ENCODE results near the gene SYNC. TPM values are rescaled to one million over a fixed set of nuclear protein-coding genes. Genes with fewer than 3 reads are reported as not detected.
"Not testable (repeated sequence)": the region's sequence is repeated elsewhere in the genome, so short reads cannot be mapped to it uniquely, and the experiment has no call there.

Gene SYNC
- total and polyA plus RNA-seq, 2 of the 8 experiments (the other 6 are each of a cell fraction or from before 2014, with no cell fraction given): 0.06 to 0.17 TPM

DNA sequence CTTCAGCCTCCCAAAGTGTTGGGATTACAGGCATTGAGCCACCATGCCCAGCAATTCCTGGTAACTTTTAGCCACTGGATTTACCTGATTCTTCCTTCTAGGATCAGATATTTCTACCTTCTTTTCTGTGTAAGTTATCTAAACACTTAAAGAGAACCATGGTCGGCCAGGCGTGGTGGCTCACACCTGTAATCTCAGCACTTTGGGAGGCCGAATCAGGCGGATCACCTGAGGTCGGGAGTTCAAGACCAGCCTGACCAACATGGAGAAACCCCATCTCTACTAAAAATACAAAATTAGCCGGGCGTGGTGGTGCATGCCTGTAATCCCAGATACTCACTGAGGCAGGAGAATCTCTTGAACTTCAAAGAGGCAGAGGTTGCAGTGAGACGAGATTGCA lies 5.6 kb downstream of the SYNC start:
- H3K4me2 ChIP-seq (ENCODE audit: insufficient read depth in 1 of 2, low read depth in 2 of 2, low read length in 2 of 2); H3K14ac ChIP-seq (ENCODE audit: insufficient read length); H3K23me2 ChIP-seq (ENCODE audit: low read depth, low read length); H3K27ac ChIP-seq (ENCODE audit: low read depth, low read length); H2BK20ac ChIP-seq (ENCODE audit: low read length); H2AFZ ChIP-seq (ENCODE audit: low read length); H3K79me2 ChIP-seq (ENCODE audit: control insufficient read depth in 1 of 2, insufficient read depth in 2 of 2, low read length in 2 of 2); H3K4me3 ChIP-seq (ENCODE audit: extremely low read depth in 1 of 4, insufficient read depth in 2 of 4, low read depth in 3 of 4, low read length in 4 of 4); H2BK15ac ChIP-seq (ENCODE audit: low read length); H3K79me1 ChIP-seq (ENCODE audit: low read depth, low read length); H4K20me1 ChIP-seq (replicated peaks in 1 of 2; ENCODE audit: control insufficient read depth in 1 of 2, insufficient read depth in 2 of 2, low read length in 2 of 2); H3K27me3 ChIP-seq (replicated peaks in 1 of 4; ENCODE audit: control insufficient read depth in 3 of 4, extremely low read depth in 1 of 4, insufficient read depth in 3 of 4, low read length in 3 of 4); H3K9ac ChIP-seq (replicated peaks in 1 of 4; ENCODE audit: extremely low read depth in 1 of 4, low read depth in 3 of 4, low read length in 3 of 4); H4K8ac ChIP-seq (ENCODE audit: extremely low read depth, insufficient read depth, low read length); H3K4me1 ChIP-seq (replicated peaks in 1 of 4; ENCODE audit: control insufficient read depth in 3 of 4, insufficient read depth in 4 of 4, low read length in 3 of 4); H3K4ac ChIP-seq (replicated peaks; ENCODE audit: insufficient read length, low read depth, low read length); H3K56ac ChIP-seq (replicated peaks; ENCODE audit: insufficient read length, low read depth, low read length); H3K36me3 ChIP-seq (ENCODE audit: control insufficient read depth in 2 of 4, insufficient read depth in 4 of 4, low read length in 3 of 4); H4K91ac ChIP-seq (replicated peaks; ENCODE audit: insufficient read length, low read length); H3K9me3 ChIP-seq (ENCODE audit: insufficient read depth in 2 of 2, low read depth in 1 of 2, low read length in 1 of 2); FAIRE-seq; H3K18ac ChIP-seq (ENCODE audit: extremely low read depth, low read length); H3K23ac ChIP-seq (ENCODE audit: insufficient read length); H4K5ac ChIP-seq (ENCODE audit: insufficient read length, low read depth, low read length); DNase-seq (ENCODE audit: low read depth in 1 of 2, low spot score in 2 of 2); H2BK120ac ChIP-seq (replicated peaks; ENCODE audit: low read depth, low read length); H2AK5ac ChIP-seq (ENCODE audit: low read depth, low read length); H2BK12ac ChIP-seq (ENCODE audit: low read depth, low read length); H2BK5ac ChIP-seq (ENCODE audit: low read depth, low read length): not testable (repeated sequence)
- POLR2A ChIA-PET (ENCODE audit: partially characterized antibody): interaction anchor here (0.7 to 2.9 kb wide), 3 partner anchors 10 to 77 kb away, joined by 3 to 15 read pairs (median 9); no protein-coding TSS in a partner anchor
- CTCF ChIA-PET (ENCODE audit: partially characterized antibody): interaction anchor here (0.7 to 0.8 kb wide), 2 partner anchors 89 to 456 kb away, joined by 3 to 4 read pairs; no protein-coding TSS in a partner anchor
- 90% methylated on average over 8 of the region's 8 CpGs; no CpG with 5 or more reads in 1 of the 2 experiments for WGBS, 2 experiments (ENCODE audit: extremely low coverage in 1 of 2, insufficient coverage in 1 of 2, insufficient read length in 1 of 2, insufficient replicate concordance in 2 of 2, low coverage in 1 of 2, low lambda C conversion rate in 2 of 2, missing lambda C conversion rate in 1 of 2)
